Psoas muscle (tissue), 8 donors: Measurements from ENCODE around the gene REL. TPM values are rescaled to one million over a fixed set of nuclear protein-coding genes. Genes with fewer than 3 reads are reported as not detected.

Source experiments
- ATAC-seq, 4 donors: fragments of 200-7000 bp; cut with Tn5 transposase; one replicate each; pipeline ENCODE4 v1.9.1; 2020; ENCODE audit warnings: moderate library complexity in 3 of 4, mild to moderate bottlenecking in 2 of 4
- DNase-seq, 2 donors: peaks; one replicate each; pipeline ENCODE4 v3.0.0-alpha.2; 2020
- H3K27ac ChIP-seq: fragments of 200-600 bp; one replicate; pipeline ENCODE4 v1.8.0; 2022
- H3K27me3 ChIP-seq, 3 donors: fragments of 200-600 bp in 1 of 3; one replicate each; pipeline versions ENCODE4 v1.6.1 to v1.8.0; 2013 to 2022; ENCODE audit warnings: low read length in 2 of 3, mild to moderate bottlenecking in 2 of 3, moderate library complexity in 1 of 3; ENCODE audit not compliant: insufficient read depth in 3 of 3
- H3K36me3 ChIP-seq, 2 donors: fragments of 200-600 bp in 1 of 2; one replicate each; pipeline versions ENCODE4 v1.6.1 to v1.8.0; 2013 to 2022; ENCODE audit warnings: low read depth in 1 of 2, mild to moderate bottlenecking in 1 of 2, moderate library complexity in 1 of 2; ENCODE audit not compliant: insufficient read depth in 1 of 2
- H3K4me1 ChIP-seq: fragments of 200-600 bp; one replicate; pipeline ENCODE4 v1.8.0; 2022
- H3K4me3 ChIP-seq: fragments of 200-600 bp; one replicate; pipeline ENCODE4 v1.8.0; 2022; ENCODE audit warnings: mild to moderate bottlenecking
- H3K9me3 ChIP-seq: fragments of 200-600 bp; one replicate; pipeline ENCODE4 v1.8.0; 2022
- CTCF ChIP-seq: fragments of 200-600 bp; IDR thresholded peaks from one replicate; pipeline ENCODE4 v1.8.0; 2022; ENCODE audit warnings: antibody characterized with exemption
- WGBS, 3 donors: extraction: QIAGEN DNeasy Blood & Tissue Kit; methylation state at CpG; one replicate each; pipeline versions ENCODE4 v1.1.6 to v1.1.7; 2013; 5-methylcytosine and 5-hydroxymethylcytosine counted together
- intact Hi-C, 2 donors: fragments of 100-400 bp; cut with DNase I; formaldehyde crosslinking; loops; one replicate each; pipeline versions ENCODE4 v1.11.0 to v1.14.2; 2022
- polyA plus RNA-seq, 3 donors: library from polyadenylated mRNA; stranded (reverse); fragments of 200-250 nt; gene quantifications; one replicate each; pipeline ENCODE4 v1.2.3, GENCODE V29; 2013
- total RNA-seq, 4 donors: library from RNA; stranded (reverse); fragmentation: NEBNext Ultra II Directional in 2 of 4; extraction: Animal tissue kit (Norgen Biotek cat#: 25700) in 2 of 4; gene quantifications; one replicate each; pipeline versions ENCODE4 v1.2.1 to v1.2.4, GENCODE V29; 2021 to 2023
- donor health status: healthy with polysubstance abuse.
- donor health status: DM: no; HTN: no; CAD: no; lungs with moderate emphysema.
- donor health status: Bipolar disorder and iron deficiency.
- donor health status: healthy.
- donor health status: DM: yes; HTN: yes; CAD: no.
- donor health status: DM: no; HTN: no; CAD: no.
- donor health status: DM: no; HTN: no; CAD: no.
- donor health status: DM: yes; HTN: yes; CAD: no.

Gene REL
- total and polyA plus RNA-seq, 7 donors = 0.49 to 6.9 (median 4.0) TPM

GRCh38 chr2:60836491-60836890 is 44.9 kb upstream of the REL start:
- no peak overlapping the region for H3K27ac ChIP-seq
- 77 to 84% (median 77%) methylated on average over 3 of the region's 3 CpGs for WGBS, 3 donors
- H3K36me3 ChIP-seq = no peaks in the 10 kb centered on the region
- H3K4me1 ChIP-seq = no peaks in the 10 kb centered on the region
- no peaks in the 10 kb centered on the region for H3K9me3 ChIP-seq
- intact Hi-C loops = no loop called here
- no peak for ATAC-seq
- no peaks in the 10 kb centered on the region for H3K27me3 ChIP-seq
- no peak overlapping the region for H3K4me3 ChIP-seq
- no peak for DNase-seq
- TF ChIP-seq CTCF = no peak

DNA sequence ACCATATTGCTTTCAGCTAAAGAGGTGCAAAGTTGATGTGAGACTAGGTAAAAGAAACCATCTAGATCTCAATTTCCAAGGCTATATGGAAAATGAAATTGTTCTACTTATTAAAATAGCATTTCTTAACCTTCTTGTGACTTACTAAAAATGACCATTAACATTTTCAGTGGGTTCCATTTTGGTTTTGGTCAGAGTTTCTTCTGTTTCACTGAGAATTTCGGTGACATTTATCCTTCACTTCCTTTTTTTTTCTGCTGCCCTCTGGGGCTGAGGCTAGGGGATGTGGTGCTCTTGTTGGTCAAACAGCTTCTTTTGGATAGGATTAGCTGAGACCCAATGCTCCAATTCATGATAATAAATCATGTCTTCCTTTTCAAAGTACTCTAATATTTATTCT is 44.3 kb upstream of the REL start:
- WGBS, 3 donors = 57 to 79% (median 77%) methylated on average over 1 of the region's 1 CpG
- H3K27ac ChIP-seq = no peak overlapping the region
- ATAC-seq (no peak), DNase-seq (no peak)
- no peak for TF ChIP-seq CTCF
- H3K4me3 ChIP-seq = no peak overlapping the region
- H3K27me3 ChIP-seq = no peaks in the 10 kb centered on the region
- H3K9me3 ChIP-seq = no peaks in the 10 kb centered on the region
- H3K36me3 ChIP-seq = no peaks in the 10 kb centered on the region
- intact Hi-C loops = no loop called here
- no peaks in the 10 kb centered on the region for H3K4me1 ChIP-seq

- no peaks in the 10 kb centered on the region for H3K36me3 ChIP-seq
- H3K4me1 ChIP-seq = no peaks in the 10 kb centered on the region
- no peak for TF ChIP-seq CTCF
- 60 to 74% (median 73%) methylated on average over 3 of the region's 3 CpGs for WGBS, 3 donors
- DNase-seq (no peak), ATAC-seq (no peak)
- intact Hi-C loops = no loop called here
- H3K4me3 ChIP-seq = no peak overlapping the region
- H3K27ac ChIP-seq = no peak overlapping the region
- no peaks in the 10 kb centered on the region for H3K9me3 ChIP-seq
- no peaks in the 10 kb centered on the region for H3K27me3 ChIP-seq
Measured at GRCh38 chr2:60838481-60838880, 42.9 kb upstream of the REL start.

- H3K4me3 ChIP-seq = no peak overlapping the region
- no peaks in the 10 kb centered on the region for H3K27me3 ChIP-seq
- WGBS, 3 donors = 77 to 79% (median 77%) methylated on average over 9 of the region's 9 CpGs
- ATAC-seq = no peak
- H3K36me3 ChIP-seq = no peaks in the 10 kb centered on the region
- no peak for DNase-seq
- no peak overlapping the region for H3K27ac ChIP-seq
- no peaks in the 10 kb centered on the region for H3K9me3 ChIP-seq
- intact Hi-C loops = no loop called here
- H3K4me1 ChIP-seq = no peaks in the 10 kb centered on the region
- TF ChIP-seq CTCF = no peak
Measured at GRCh38 chr2:60839126-60839813, 42.1 kb upstream of the REL start.

GRCh38 chr2:60840880-60841279 is 40.5 kb upstream of the REL start:
- TF ChIP-seq CTCF = no peak
- 75 to 79% (median 76%) methylated on average over 7 of the region's 7 CpGs for WGBS, 3 donors
- intact Hi-C loops = no loop called here

More at GRCh38 chr2:60840880-60841279, 40.5 kb upstream of the REL start:
- Histone ChIP-seq H3K36me3 (no peaks in the 10 kb centered on the region), H3K4me1 (no peaks in the 10 kb centered on the region), H3K27ac (no peak overlapping the region), H3K27me3 (no peaks in the 10 kb centered on the region), H3K9me3 (no peaks in the 10 kb centered on the region), H3K4me3 (no peak overlapping the region)
- DNase-seq (no peak), ATAC-seq (no peak)
